K562 (cell line): ENCODE results near the gene RGR. TPM values are rescaled to one million over a fixed set of nuclear protein-coding genes. Genes with fewer than 3 reads are reported as not detected.

ENCODE experiments used
- polyA plus RNA-seq, 8 experiments: library from polyadenylated mRNA; depleted of rRNA in 4 of 8; stranded (reverse) in 5 of 8; unstranded in 3 of 8; fragments of >200 nt; fragmentation: Nextera tagmentation in 2 of 8; fragmentation: Illumina TruSeq in 1 of 8; extraction: Ambion mirVana in 2 of 8; extraction: Trizol in 1 of 8; gene quantifications; 2 replicates each; pipeline versions ENCODE4 v1.2.1 to v1.2.3, GENCODE V29; 2011 to 2014; ENCODE audit warnings: inconsistent platforms in 1 of 8, missing spikeins in 1 of 8
- total RNA-seq, 7 experiments: library from RNA; depleted of rRNA in 6 of 7; stranded (reverse); fragments of >200 nt in 6 of 7; fragmentation: Illumina TruSeq in 2 of 7; extraction: Trizol in 2 of 7; gene quantifications; 2 replicates each; pipeline versions ENCODE4 v1.2.1 to v1.2.3, GENCODE V29; 2011 to 2021; ENCODE audit warnings: low replicate concordance in 1 of 7
- TF ChIP-seq, protein P1 (sequence below): fragments of 450-650 bp; IDR thresholded peaks from 2 replicates; pipeline ENCODE4 v1.6.1; 2017; ENCODE audit warnings: antibody characterized with exemption
- TF ChIP-seq, protein P2 (sequence below): fragments of 200-600 bp; sonication (generic); IDR thresholded peaks from one replicate; pipeline ENCODE4 v1.6.1; 2012; ENCODE audit warnings: mild to moderate bottlenecking, low read depth, low read length, inconsistent platforms
- TF ChIP-seq, protein P3 (sequence below): fragments of 450-650 bp; conservative IDR thresholded peaks from 2 replicates; pipeline ENCODE4 v1.6.1; 2016; ENCODE audit warnings: missing genetic modification characterization, low read depth, mild to moderate bottlenecking, missing compliant biosample characterization, moderate library complexity

The RGR gene
- total and polyA plus RNA-seq, 9 of the 15 experiments (the other 6 are each of a cell fraction or from before 2014, with no cell fraction given), result not detected

DNA sequence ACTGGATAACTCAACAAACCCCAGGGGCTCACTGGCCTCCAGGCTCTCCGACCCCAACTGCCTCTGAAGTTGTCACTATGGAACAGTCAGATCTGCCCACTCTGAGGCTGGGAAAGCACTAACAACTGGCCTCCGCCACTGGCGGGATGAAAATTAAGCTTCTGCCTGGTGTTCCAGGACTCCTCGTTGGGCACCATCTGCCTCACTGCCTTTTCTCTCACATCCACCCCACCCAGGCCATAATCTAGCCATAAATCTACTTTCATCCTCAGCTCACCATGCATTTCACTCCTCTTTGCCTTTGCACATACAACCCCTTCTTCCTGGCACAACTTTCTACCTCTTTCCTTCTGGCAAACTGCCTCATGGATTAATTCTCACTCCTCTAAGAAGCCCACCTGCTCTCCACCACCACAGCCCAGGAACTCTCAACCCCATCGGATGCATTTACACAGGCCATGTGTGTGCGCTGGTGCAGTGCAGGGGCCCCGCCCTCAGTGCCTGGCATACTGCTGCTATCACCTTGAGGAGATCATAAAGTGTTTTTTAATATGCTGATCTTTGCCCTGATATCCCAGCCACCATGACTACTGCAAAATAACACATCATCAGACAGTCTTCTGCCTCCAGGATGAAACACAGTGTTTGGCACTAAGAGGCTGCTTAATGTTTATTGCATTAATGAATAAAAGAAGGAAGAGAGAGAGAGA, 46.5 kb upstream of the RGR start (continued):
- TF ChIP-seq, protein P1, sequence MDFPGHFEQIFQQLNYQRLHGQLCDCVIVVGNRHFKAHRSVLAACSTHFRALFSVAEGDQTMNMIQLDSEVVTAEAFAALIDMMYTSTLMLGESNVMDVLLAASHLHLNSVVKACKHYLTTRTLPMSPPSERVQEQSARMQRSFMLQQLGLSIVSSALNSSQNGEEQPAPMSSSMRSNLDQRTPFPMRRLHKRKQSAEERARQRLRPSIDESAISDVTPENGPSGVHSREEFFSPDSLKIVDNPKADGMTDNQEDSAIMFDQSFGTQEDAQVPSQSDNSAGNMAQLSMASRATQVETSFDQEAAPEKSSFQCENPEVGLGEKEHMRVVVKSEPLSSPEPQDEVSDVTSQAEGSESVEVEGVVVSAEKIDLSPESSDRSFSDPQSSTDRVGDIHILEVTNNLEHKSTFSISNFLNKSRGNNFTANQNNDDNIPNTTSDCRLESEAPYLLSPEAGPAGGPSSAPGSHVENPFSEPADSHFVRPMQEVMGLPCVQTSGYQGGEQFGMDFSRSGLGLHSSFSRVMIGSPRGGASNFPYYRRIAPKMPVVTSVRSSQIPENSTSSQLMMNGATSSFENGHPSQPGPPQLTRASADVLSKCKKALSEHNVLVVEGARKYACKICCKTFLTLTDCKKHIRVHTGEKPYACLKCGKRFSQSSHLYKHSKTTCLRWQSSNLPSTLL, result no peak
- TF ChIP-seq, protein P2, sequence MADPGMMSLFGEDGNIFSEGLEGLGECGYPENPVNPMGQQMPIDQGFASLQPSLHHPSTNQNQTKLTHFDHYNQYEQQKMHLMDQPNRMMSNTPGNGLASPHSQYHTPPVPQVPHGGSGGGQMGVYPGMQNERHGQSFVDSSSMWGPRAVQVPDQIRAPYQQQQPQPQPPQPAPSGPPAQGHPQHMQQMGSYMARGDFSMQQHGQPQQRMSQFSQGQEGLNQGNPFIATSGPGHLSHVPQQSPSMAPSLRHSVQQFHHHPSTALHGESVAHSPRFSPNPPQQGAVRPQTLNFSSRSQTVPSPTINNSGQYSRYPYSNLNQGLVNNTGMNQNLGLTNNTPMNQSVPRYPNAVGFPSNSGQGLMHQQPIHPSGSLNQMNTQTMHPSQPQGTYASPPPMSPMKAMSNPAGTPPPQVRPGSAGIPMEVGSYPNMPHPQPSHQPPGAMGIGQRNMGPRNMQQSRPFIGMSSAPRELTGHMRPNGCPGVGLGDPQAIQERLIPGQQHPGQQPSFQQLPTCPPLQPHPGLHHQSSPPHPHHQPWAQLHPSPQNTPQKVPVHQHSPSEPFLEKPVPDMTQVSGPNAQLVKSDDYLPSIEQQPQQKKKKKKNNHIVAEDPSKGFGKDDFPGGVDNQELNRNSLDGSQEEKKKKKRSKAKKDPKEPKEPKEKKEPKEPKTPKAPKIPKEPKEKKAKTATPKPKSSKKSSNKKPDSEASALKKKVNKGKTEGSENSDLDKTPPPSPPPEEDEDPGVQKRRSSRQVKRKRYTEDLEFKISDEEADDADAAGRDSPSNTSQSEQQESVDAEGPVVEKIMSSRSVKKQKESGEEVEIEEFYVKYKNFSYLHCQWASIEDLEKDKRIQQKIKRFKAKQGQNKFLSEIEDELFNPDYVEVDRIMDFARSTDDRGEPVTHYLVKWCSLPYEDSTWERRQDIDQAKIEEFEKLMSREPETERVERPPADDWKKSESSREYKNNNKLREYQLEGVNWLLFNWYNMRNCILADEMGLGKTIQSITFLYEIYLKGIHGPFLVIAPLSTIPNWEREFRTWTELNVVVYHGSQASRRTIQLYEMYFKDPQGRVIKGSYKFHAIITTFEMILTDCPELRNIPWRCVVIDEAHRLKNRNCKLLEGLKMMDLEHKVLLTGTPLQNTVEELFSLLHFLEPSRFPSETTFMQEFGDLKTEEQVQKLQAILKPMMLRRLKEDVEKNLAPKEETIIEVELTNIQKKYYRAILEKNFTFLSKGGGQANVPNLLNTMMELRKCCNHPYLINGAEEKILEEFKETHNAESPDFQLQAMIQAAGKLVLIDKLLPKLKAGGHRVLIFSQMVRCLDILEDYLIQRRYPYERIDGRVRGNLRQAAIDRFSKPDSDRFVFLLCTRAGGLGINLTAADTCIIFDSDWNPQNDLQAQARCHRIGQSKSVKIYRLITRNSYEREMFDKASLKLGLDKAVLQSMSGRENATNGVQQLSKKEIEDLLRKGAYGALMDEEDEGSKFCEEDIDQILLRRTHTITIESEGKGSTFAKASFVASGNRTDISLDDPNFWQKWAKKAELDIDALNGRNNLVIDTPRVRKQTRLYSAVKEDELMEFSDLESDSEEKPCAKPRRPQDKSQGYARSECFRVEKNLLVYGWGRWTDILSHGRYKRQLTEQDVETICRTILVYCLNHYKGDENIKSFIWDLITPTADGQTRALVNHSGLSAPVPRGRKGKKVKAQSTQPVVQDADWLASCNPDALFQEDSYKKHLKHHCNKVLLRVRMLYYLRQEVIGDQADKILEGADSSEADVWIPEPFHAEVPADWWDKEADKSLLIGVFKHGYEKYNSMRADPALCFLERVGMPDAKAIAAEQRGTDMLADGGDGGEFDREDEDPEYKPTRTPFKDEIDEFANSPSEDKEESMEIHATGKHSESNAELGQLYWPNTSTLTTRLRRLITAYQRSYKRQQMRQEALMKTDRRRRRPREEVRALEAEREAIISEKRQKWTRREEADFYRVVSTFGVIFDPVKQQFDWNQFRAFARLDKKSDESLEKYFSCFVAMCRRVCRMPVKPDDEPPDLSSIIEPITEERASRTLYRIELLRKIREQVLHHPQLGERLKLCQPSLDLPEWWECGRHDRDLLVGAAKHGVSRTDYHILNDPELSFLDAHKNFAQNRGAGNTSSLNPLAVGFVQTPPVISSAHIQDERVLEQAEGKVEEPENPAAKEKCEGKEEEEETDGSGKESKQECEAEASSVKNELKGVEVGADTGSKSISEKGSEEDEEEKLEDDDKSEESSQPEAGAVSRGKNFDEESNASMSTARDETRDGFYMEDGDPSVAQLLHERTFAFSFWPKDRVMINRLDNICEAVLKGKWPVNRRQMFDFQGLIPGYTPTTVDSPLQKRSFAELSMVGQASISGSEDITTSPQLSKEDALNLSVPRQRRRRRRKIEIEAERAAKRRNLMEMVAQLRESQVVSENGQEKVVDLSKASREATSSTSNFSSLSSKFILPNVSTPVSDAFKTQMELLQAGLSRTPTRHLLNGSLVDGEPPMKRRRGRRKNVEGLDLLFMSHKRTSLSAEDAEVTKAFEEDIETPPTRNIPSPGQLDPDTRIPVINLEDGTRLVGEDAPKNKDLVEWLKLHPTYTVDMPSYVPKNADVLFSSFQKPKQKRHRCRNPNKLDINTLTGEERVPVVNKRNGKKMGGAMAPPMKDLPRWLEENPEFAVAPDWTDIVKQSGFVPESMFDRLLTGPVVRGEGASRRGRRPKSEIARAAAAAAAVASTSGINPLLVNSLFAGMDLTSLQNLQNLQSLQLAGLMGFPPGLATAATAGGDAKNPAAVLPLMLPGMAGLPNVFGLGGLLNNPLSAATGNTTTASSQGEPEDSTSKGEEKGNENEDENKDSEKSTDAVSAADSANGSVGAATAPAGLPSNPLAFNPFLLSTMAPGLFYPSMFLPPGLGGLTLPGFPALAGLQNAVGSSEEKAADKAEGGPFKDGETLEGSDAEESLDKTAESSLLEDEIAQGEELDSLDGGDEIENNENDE, result no peak
- TF ChIP-seq, protein P3, sequence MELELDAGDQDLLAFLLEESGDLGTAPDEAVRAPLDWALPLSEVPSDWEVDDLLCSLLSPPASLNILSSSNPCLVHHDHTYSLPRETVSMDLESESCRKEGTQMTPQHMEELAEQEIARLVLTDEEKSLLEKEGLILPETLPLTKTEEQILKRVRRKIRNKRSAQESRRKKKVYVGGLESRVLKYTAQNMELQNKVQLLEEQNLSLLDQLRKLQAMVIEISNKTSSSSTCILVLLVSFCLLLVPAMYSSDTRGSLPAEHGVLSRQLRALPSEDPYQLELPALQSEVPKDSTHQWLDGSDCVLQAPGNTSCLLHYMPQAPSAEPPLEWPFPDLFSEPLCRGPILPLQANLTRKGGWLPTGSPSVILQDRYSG (tag), result no peak
- TF ChIP-seq, all 486 proteins: peak for 0
